ENCODE measurements around the gene SYT1.
"Not testable (repeated sequence)": the region's sequence is repeated elsewhere in the genome, so short reads cannot be mapped to it uniquely, and the experiment has no call there.

SYT1 gene

DNA sequence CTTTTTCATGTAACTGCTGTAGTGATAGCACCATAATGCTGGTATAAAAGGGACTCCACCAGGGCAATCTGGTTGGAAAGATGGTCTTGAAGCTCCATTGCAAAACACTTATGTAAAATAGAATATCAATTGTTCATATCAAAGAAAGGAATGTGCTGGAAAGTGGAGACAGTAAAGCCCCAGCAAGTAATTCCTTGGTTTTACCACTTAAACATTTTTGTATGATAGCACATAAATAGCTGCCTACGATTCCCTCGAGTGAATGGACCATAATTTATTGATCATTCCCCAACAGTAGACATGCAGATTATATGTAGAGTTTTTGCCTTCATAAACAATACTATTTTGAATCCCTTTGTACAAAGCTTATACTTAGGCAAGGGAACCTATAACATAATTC is 550.7 kb downstream of the SYT1 start:
- no peak for DNase-seq

DNA sequence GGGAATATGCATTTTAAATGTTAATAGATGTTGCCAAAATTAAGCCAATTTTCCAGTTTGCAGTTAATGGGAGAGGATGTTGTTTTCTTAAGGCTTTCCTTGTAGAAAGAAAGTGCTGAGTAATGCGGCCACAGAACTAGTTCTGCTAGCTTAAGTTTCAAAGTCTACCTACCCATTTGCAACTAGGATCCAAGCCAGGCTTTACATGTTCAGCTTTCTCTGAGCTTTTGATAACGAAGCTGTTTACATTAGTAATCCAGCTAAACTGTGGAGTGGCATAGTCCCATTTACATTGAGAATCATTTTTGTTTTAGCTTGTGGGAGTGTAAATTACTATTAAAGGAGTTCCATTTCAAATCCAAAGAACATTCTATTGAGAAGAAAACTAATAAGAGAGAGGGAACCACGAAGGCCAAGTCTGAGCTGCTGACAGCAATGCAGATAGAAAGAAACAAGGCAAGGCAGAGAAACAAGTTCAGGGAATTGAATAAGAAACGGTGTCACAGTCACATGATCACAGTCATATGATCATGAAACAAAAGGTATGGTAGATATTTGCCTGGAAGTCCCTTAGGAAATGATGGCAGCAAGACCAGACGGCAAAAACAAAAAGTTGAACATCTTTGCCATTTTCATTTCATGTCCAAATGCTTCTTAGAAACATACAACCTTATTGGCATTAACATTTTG is 551.3 kb downstream of the SYT1 start:
- DNase-seq = no peak

DNA sequence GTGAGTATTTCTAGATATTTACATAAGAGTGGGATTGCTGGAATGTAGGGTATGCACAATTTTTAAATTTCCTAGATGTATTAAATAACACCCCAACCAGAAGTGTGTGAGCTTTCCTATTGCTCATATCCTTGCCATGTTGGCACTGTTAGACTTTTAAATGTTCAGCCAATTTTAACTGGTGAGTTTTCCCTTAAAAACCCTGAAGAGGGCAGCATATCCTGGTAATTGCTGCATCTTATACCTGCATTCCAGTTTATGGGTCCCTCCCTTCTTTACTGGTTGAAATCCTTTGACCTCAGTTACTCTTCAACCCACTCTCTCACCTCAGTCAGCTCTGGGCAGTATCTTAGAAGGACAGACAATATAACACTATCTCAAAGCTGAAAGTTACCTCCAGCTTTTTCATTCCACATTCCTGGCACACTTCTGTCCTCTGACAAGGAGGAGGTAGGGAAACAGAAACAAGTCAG is 555.6 kb downstream of the SYT1 start:
- DNase-seq = no peak

DNA sequence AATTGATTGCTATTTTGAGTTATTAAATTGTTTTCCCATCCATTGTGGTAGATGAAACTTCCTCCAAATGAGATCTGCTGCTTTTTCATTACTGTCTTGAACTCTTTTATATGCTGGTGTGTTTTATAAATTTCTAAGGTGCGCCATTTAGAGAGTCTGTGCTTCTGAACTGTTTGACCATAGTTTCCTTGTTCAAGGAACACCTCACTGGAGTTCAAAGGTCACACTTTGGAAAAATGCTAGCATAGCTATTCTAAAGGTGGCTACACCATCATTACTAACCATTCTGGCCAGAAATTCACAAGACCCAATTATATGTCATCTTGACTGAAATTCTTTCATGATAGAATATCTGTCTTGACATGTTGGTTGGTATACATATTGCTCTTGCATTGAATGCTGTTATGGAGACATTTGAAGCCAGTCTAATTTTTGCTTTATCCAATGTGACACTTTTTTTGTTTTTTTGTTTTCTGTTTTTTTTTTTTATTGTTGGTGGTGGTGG is 556.7 kb downstream of the SYT1 start:
- no peak for DNase-seq

DNA sequence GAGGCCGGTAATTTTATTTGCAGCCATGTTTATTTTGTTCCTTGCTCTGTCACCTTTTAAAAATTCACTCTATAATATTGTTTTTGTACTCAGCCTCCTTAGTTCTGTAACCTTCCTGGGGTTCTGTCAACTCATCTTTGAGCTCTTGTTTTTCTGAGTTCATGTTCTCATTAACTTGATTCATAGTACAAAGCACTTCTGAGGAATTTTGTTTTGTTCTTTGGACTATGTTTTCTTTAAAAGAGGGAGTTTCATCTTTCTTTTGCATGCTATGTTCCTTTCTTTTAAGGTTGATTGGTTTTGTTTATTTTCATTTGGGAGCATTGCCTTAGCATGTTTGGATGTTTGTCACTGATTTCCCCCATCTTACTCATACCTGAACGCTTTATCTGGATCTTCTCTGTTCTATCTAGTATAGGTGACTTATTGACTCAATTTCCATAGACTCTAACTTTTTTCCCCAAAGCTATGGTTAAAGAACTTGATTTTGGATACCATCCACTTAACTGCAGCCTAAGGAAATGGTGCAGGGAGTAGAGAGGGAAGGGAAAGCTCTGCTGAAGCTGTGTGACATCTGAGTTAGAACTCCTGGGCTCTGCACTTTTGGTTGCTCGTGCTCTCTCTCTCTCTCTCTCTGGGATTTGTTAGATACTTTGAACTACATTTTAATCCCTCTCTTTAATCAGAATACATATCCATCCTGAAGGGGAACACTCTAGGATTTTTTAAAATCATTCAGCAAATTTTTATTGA is 557.7 kb downstream of the SYT1 start:
- no peak for DNase-seq

DNA sequence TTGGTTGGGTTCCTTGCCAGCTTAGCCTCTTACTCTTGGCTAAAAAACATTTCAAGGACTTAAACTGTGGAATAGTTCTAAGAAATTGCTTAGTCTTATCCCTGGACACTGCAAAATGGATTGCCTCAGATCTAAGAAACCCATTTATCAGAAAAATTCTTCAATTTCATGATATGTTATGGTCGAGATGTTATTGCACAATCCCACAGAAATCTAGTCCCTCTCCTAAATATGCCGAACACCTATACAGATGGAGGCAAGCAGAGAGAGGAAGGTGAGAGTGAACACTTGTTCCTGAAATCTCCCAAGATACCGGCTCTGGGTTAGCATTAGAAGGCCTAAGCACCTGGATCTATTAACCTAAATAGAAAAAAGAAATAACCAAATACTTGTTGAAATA is 559.0 kb downstream of the SYT1 start:
- no peak for DNase-seq

DNA sequence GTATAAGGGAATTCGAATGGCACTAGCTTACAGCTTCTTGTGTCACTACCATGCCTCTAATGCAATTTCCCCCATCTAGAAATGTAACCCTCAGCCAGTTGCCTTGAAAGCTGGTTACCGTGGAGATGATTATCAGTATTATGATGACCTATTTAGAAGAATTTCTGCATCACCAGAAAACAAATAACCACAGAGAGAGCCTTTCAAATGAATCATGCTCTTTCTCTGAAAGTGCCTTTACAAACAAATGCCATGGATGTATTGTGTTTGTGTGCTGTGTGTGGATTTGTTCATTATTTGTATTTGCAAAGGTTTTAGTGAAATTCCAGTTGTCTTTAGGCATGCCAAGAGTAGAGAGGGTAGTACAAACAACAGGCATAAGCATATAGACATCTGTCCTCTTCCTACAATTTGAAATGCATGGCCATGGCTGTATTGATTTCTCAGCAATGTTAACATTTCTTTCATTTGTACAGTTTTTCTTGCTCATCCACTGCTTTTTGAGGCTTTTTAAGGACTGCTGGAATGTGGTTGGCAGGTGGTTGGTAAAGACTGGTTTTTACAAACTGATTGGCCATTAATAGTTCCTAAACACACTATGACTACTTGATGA is 559.6 kb downstream of the SYT1 start:
- no peak for DNase-seq

DNA sequence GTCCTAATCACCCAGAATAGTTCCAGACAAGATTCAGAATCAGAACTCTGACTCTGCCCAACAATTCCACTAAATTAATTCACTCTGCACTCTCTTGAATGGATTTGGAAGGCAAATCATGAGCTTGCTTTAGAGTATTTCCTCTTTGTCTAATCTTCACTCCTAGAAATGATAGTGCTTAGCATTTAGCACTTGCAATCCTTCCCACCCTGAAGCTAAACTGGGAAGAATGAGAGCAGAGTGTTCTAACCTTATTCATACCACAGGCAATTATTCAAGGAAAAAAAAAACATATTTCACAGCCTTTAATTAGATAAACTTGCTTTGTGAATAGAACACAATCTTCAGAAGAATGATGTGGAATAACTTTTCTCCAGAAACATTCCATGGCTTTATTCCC is 561.5 kb downstream of the SYT1 start:
- no peak for DNase-seq

DNA sequence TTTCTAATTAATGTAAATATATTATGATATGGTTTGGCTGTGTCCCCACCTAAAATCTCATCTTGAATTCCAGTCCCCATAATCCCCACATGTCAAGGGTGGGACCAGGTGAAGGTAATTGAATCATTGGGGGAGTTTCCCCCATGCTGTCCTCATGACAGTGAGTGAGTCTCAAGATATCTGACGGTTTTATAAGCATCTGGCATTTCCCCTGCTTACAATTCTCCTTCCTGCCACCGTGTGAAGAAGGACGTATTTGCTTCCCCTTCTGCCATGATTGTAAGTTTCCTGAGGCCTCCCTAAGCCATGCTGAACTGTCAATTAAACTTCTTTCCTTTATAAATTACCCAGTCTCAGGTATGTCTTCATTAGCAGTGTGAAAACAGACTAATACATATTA is 562.2 kb downstream of the SYT1 start:
- not testable (repeated sequence) for DNase-seq

DNA sequence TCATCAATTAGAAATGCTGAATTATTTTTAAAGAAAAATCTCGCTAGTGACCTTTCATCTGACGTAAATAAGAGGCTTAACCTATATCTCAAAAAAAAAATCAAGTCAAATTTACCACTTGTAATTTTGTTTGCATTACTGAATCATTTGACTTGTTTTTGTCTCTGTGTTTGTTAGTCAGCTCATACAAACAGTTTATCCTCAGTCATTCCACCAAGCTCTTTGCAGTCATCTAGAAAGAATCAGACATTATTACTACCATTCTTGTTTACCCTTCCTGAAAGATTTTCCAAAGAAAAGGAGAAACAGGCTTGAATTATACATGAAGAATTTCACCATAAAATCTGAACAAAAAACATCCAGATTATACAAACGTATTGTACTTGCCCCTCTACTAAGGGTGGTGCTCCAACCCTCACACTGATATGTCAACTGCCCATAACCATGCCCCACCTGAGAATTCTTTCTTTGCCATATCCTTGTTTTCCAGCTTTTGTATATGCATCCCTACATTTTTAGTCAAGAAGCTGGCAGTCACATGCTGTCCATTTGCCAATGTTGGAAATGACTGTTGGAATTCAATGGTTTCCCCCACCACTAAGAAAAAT is 569.0 kb downstream of the SYT1 start:
- no peak for DNase-seq

DNA sequence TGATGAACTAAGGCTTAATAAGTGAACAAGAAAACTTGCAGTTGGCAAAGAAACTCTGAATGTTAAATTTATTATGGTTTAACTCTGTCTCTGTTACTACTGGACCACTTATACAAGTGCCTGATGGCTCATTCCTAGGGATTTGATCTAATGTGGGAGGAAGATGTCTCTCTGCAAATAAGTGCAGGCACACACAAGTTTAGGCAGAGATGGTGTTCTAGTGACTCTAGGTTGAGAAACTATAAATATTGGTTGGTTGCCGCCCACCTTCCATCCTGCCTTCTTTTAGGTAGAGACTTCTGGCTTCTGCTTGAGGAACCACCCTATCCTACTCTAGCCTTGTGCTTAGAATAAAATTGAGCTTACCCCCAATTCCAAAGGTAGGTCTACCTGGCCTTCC is 570.0 kb downstream of the SYT1 start:
- no peak for DNase-seq

DNA sequence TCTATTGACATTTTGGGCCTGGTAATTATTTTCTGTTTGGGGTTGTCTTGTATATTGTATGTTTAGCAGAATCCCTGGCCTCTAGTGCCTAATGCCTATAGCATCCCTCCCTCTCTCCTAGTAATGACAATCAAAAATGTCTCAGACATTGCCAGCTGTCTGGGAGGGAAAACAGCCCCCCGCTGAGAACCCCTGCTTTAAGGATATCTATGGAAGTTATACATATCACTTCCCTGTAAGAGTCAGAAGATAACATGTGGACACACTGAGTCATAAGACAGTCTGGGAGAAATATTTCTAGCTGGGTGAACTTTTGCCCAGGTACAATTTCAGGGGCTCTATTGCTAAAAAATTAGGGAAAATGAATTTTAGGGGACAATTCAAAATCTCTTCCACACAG is 571.2 kb downstream of the SYT1 start:
- DNase-seq = no peak

DNA sequence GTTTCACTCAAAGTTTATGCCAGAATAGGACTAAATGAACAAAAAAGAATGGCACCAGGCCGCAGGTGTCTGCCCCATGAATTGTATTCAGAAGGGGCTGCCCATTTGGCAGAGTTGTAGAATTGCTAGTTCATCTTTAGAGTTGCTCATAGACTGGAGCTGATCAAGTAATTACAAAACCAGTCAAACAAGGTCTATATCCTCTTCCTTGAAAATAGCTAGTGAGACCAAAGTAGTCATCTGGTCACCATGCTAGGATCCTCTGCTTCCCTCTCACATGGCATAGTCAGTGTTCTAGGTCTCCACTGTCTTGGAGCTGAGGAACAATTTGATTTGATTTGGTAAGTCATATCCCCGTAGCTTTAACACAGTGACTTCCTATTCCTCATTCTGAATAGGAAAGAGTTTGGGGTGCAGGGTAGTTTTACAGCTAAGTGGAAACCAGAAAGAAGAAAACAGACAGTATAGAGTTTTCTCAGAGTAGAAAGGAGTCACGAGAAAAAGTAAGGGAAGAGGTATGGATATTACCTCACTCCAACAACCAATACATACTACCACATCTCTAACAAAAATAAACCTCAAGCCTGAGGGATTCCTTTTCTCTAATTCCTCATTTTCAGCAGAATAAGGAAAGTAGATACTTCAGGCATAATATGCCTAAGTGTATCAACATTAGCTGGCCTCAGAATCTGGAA is 574.1 kb downstream of the SYT1 start:
- no peak for DNase-seq

DNA sequence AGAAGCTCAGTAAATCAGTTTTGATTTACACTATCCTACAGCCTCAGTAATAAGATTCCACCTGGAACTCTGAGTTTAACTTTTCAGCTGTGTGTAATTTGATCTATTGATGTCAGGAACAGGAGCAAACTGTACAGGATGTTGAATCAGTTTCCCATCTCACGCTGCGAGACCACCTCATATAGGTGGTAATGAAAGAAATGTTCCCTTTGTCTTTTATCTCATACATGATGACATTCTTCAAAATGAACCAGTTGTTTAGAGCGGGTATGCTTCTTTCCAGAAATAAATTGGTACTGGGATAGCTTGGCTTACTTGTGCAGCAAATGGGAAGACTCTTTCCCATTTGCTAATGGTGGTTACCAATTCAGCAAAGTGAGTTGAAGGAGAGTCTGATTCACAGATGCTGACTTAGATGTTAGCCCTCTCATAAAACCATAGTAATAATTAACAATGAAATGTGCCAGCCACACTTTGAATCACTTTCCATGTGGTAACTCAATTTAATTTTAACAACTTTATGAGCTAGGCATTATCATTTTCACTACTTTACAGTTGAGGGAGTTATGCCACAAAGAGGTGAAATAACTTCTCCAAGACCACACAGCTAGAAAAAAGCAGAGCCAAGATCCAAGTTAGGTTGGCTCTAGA is 574.7 kb downstream of the SYT1 start:
- no peak for DNase-seq

DNA sequence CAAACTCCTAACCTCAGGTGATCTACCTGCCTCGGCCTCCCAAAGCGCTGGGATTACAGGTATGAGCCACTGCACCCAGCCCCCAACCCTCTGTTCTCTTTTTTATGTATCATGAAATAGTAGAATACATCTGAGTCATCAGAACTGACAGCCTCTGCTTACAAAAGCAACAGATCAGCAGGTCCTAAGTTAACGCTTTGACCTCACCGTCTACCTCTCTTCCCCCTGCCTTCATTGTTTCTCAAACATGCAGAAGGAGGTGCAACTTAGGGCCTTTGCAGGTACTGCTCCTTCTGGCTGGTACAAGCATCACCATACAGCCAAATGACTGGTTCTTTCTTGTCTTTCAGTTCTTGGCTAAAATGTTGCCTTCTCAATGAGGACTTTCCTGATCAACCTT is 577.0 kb downstream of the SYT1 start:
- no peak for DNase-seq

DNA sequence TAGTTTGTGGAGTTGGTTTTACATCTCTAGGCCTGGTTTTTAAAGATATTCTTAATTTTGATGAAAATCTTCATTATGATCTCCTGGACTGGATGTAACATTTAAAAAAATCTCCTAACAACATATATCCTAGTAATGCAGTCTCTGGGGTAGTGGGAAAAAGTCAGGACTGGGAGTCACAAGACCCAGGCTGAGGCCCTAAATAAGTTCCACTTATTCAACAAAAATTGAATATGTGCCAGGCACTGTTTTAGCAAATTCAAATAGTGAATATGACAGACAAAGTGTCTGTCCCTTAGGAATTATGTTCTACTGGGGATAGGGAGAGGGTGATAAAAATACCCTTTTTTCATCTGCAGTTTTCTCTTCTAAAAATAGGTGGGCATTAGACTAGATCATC is 577.8 kb downstream of the SYT1 start:
- no peak for DNase-seq

DNA sequence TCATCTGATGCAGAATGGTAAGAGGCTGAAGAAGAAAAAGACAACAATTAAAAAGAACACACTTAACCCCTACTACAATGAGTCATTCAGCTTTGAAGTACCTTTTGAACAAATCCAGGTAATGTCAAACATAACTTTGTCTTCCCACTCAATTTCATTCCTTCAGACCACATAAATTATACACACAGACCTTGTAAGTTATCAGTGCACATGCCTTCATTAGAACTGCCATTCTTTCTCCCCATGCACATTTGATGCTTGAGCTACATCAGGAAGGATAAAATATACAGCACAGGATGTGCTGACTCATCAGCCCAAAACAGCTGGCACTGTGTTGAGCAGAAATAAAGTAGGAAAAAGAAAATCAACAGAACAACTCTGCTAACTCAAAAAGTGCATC is 579.5 kb downstream of the SYT1 start:
- no peak for DNase-seq

DNA sequence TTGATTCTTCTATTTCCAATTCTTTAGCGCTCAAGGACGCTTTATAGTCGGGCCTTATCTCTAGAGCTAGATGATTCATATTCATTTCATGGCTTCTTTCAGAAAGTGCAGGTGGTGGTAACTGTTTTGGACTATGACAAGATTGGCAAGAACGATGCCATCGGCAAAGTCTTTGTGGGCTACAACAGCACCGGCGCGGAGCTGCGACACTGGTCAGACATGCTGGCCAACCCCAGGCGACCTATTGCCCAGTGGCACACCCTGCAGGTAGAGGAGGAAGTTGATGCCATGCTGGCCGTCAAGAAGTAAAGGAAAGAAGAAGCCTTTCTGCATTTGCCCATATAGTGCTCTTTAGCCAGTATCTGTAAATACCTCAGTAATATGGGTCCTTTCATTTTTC is 584.2 kb downstream of the SYT1 start:
- DNase-seq = no peak

DNA sequence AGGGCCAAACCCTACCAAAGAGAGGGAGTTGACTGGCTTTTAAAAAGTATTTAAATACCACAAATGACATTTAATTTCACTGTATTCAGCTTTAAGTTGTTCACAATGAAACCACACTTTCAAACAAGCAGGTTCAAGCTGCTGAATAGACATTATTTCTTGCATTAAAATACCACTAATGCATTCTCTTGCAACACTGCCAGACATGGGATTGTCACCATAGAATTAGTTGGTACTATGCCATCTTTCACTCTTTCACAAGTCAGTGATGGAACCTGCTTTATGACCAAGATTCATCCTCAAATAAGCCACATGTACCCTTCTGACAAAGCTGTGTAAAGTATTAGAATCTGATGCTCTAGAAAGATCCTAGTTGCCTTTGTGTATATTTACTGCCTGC is 586.8 kb downstream of the SYT1 start:
- DNase-seq = no peak

DNA sequence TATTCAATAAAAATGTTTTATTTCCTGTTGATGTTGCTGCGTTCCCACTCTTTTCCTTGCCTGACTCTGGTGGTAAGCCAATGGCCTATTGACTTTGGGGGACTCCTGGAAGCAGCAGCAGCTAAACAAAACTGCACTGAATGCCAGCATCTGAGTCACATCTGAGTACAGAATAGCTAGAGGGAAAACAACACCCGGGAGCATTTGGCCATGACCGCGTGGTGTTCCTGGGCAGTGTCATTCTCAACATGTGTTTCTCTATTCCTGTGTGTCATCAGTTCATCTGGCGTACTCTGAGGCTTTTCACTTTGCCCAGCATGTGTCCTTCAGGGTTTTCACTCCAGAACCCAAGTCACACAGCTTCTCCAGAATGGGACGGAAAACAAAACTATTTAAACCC is 587.4 kb downstream of the SYT1 start:
- DNase-seq = no peak

DNA sequence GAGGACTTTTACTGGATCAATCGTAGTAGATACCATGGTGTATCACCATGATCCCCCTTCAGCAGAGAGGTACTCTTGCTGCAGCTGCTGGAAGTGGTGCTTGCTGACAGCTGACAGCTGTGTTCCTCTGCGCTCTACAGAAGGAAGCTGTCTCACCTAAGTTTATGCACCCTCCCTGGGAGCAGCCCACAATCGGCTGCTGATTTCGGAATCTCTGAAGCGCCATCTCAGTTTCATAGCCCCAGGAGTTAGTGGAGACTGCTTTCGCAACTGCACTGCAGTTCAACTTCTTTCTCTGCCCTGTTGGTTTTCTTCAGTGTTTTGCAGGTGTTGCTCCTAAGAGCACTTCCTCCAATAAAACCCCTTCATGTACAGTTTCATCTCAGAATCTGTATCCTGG is 588.3 kb downstream of the SYT1 start:
- DNase-seq = no peak

DNA sequence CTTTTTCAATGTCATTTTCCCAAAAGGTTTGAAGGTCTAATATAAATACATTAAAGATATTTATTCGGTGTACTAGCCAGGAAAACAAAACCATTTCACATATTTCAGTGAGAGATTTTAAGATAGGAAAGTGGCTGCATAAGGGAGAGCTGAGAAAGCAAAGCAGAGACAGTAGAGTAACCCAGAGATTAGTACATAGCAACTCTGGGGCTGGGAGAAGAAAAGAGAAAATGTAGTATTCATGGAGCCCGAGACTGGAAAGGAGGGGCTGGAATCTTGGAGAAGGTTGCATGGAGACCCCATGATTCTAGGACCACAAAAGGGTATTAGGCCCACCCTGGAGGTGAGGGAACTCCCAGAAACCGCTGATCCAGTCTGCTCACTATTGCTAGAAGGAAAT is 589.2 kb downstream of the SYT1 start:
- no peak for DNase-seq
